ENCODE data around the gene SIKE1. TPM values are rescaled to one million over a fixed set of nuclear protein-coding genes. Genes with fewer than 3 reads are reported as not detected.
"Not testable (repeated sequence)": the region's sequence is repeated elsewhere in the genome, so short reads cannot be mapped to it uniquely, and the experiment has no call there.

The SIKE1 gene
- total and polyA plus RNA-seq, 7 donors = 10.2 to 36.0 (median 22.2) TPM

GRCh38 chr1:114782476-114782875 lies 2.0 kb upstream of the SIKE1 start:
- Histone ChIP-seq H3K4me3 (no peak overlapping the region), H3K27ac (no peak overlapping the region), H3K9me3 (no peaks in the 10 kb centered on the region), H3K36me3 (peaks cover 3 to 16% (median 7%) of the 10 kb centered on the region in 4 donors), H3K27me3 (no peaks in the 10 kb centered on the region), H3K4me1 (peaks cover 0 to 18% (median 8%) of the 10 kb centered on the region in 4 donors)
- WGBS, 2 donors = 64 to 84% methylated on average over 5 of the region's 5 CpGs
- DNase-seq = no peak
- intact Hi-C loops (cut with DNase I) = loop anchor here (5.0 kb wide), 1 partner anchor 200 kb away; the partner anchor contains the start of gene BCAS2
- TF ChIP-seq CTCF (IDR thresholded peaks at IDR 0.05) (no peak), POLR2AphosphoS5 (IDR thresholded peaks at IDR 0.05) (no peak), POLR2A (IDR thresholded peaks at IDR 0.05) (no peak), EP300 (IDR thresholded peaks at IDR 0.05) (no peak)

- Histone ChIP-seq H3K36me3 (peaks cover 7 to 40% (median 9%) of the 10 kb centered on the region in 4 donors), H3K27ac (peak overlapping the region; percentile 90 to 95 (median 93)), H3K4me1 (peaks cover 0 to 18% (median 8%) of the 10 kb centered on the region in 4 donors), H3K4me3 (peak overlapping the region; percentile 76 to 86 (median 82)), H3K27me3 (no peaks in the 10 kb centered on the region), H3K9me3 (no peaks in the 10 kb centered on the region)
- intact Hi-C loops (cut with DNase I) = loop anchor here (5.0 kb wide), 1 partner anchor 197 kb away; the partner anchor contains the start of gene BCAS2
- no peak for DNase-seq
- TF ChIP-seq EP300 (IDR thresholded peaks at IDR 0.05) (no peak), POLR2AphosphoS5 (IDR thresholded peaks at IDR 0.05) (no peak), CTCF (IDR thresholded peaks at IDR 0.05) (no peak), POLR2A (IDR thresholded peaks at IDR 0.05) (no peak)
Observed at GRCh38 chr1:114779722-114780121, 763 bp downstream of the SIKE1 start.

GRCh38 chr1:114776726-114777125 lies 3.8 kb downstream of the SIKE1 start:
- 96 to 97% methylated on average over 4 of the region's 4 CpGs for WGBS, 2 donors
- Histone ChIP-seq H3K4me1 (peaks cover 0 to 18% (median 8%) of the 10 kb centered on the region in 4 donors), H3K36me3 (peaks cover 7 to 70% (median 17%) of the 10 kb centered on the region in 4 donors)
- H3K27me3 ChIP-seq; intact Hi-C loops (cut with DNase I); DNase-seq; H3K9me3 ChIP-seq; H3K27ac ChIP-seq; H3K4me3 ChIP-seq: not testable (repeated sequence)

GRCh38 chr1:114771992-114772391 lies 8.5 kb downstream of the SIKE1 start:
- H3K4me1 ChIP-seq = no peaks in the 10 kb centered on the region
- no peak overlapping the region for H3K4me3 ChIP-seq
- H3K36me3 ChIP-seq = peaks cover 0 to 73% (median 12%) of the 10 kb centered on the region in 4 donors
- no peak for DNase-seq
- H3K27ac ChIP-seq = no peak overlapping the region
- intact Hi-C loops (cut with DNase I) = no loop called here
- TF ChIP-seq EP300 (IDR thresholded peaks at IDR 0.05) (no peak), POLR2A (IDR thresholded peaks at IDR 0.05) (no peak), CTCF (IDR thresholded peaks at IDR 0.05) (no peak), POLR2AphosphoS5 (IDR thresholded peaks at IDR 0.05) (no peak)
- no peaks in the 10 kb centered on the region for H3K27me3 ChIP-seq
- H3K9me3 ChIP-seq = no peaks in the 10 kb centered on the region
- 94% methylated on average over 1 of the region's 1 CpG for WGBS, 2 donors

GRCh38 chr1:114770989-114771388 lies 9.5 kb downstream of the SIKE1 start:
- DNase-seq = no peak
- Histone ChIP-seq H3K27ac (no peak overlapping the region), H3K4me3 (no peak overlapping the region), H3K36me3 (peaks cover 0 to 66% (median 11%) of the 10 kb centered on the region in 4 donors), H3K9me3 (no peaks in the 10 kb centered on the region), H3K27me3 (no peaks in the 10 kb centered on the region), H3K4me1 (no peaks in the 10 kb centered on the region)
- intact Hi-C loops (cut with DNase I) = no loop called here
- WGBS, 2 donors = 97 to 98% methylated on average over 1 of the region's 1 CpG
- no peak for TF ChIP-seq CTCF (IDR thresholded peaks at IDR 0.05)
- TF ChIP-seq POLR2A (IDR thresholded peaks at IDR 0.05) = no peak
- TF ChIP-seq EP300 (IDR thresholded peaks at IDR 0.05) = no peak
- TF ChIP-seq POLR2AphosphoS5 (IDR thresholded peaks at IDR 0.05) = no peak
